ENCODE results near the gene SMYD3.

GRCh38 chr1:246382589-246383238, 124.4 kb downstream of the SMYD3 start:
- TF ChIP-seq SUZ12 (IDR thresholded peaks at IDR 0.05), result no peak
- TF ChIP-seq FOXM1 (IDR thresholded peaks at IDR 0.05; ENCODE audit: borderline replicate concordance), result no peak
- no peak for TF ChIP-seq CTBP1 (IDR thresholded peaks at IDR 0.05; ENCODE audit: borderline replicate concordance)
- TF ChIP-seq SP1 (IDR thresholded peaks at IDR 0.05), result no peak
- no peak for TF ChIP-seq ELF4 (IDR thresholded peaks at IDR 0.05)
- no peak for TF ChIP-seq FOXK2 (IDR thresholded peaks at IDR 0.05)
- TF ChIP-seq HDGF (IDR thresholded peaks at IDR 0.05; ENCODE audit: borderline replicate concordance), result no peak
- no peak for TF ChIP-seq TARDBP (IDR thresholded peaks at IDR 0.05)
- no peak for TF ChIP-seq ZNF384 (IDR thresholded peaks at IDR 0.05)
- no peak for TF ChIP-seq FOXA1 (IDR thresholded peaks at IDR 0.05)
- TF ChIP-seq PKNOX1 (IDR thresholded peaks at IDR 0.05), result no peak
- TF ChIP-seq BHLHE40 (IDR thresholded peaks at IDR 0.05; ENCODE audit: borderline replicate concordance), result no peak
- TF ChIP-seq ARNT (IDR thresholded peaks at IDR 0.05), result no peak
- TF ChIP-seq L3MBTL2 (conservative IDR thresholded peaks at IDR 0.05), result no peak

Data from HEK293T (cell line).